ENCODE results near the gene SHOC2. TPM values are rescaled to one million over a fixed set of nuclear protein-coding genes. Genes with fewer than 3 reads are reported as not detected.

The SHOC2 gene
- total and polyA plus RNA-seq, 8 donors: 30.5 to 61.6 (median 36.5) TPM

- H3K27ac ChIP-seq: no peak overlapping the region
- intact Hi-C loops (cut with DNase I): no loop called here
- TF ChIP-seq, protein P1, sequence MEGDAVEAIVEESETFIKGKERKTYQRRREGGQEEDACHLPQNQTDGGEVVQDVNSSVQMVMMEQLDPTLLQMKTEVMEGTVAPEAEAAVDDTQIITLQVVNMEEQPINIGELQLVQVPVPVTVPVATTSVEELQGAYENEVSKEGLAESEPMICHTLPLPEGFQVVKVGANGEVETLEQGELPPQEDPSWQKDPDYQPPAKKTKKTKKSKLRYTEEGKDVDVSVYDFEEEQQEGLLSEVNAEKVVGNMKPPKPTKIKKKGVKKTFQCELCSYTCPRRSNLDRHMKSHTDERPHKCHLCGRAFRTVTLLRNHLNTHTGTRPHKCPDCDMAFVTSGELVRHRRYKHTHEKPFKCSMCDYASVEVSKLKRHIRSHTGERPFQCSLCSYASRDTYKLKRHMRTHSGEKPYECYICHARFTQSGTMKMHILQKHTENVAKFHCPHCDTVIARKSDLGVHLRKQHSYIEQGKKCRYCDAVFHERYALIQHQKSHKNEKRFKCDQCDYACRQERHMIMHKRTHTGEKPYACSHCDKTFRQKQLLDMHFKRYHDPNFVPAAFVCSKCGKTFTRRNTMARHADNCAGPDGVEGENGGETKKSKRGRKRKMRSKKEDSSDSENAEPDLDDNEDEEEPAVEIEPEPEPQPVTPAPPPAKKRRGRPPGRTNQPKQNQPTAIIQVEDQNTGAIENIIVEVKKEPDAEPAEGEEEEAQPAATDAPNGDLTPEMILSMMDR (IDR thresholded peaks at IDR 0.05): no peak
- H3K9me3 ChIP-seq: peaks cover 0 to 26% of the 10 kb centered on the region in 2 donors
- no peak for ATAC-seq
- DNase-seq: no peak
- H3K27me3 ChIP-seq: no peaks in the 10 kb centered on the region
- H3K36me3 ChIP-seq: peaks cover 0 to 4% of the 10 kb centered on the region in 2 donors
- H3K4me1 ChIP-seq: no peaks in the 10 kb centered on the region
- no peak overlapping the region for H3K4me3 ChIP-seq
These were observed 110.8 kb downstream of the SHOC2 start for GRCh38 chr10:111030042-111030750.

- TF ChIP-seq, protein P1 (IDR thresholded peaks at IDR 0.05): no peak
- no peaks in the 10 kb centered on the region for H3K4me1 ChIP-seq
- DNase-seq (no peak), ATAC-seq (no peak)
- no peak overlapping the region for H3K27ac ChIP-seq
- intact Hi-C loops (cut with DNase I): no loop called here
- H3K4me3 ChIP-seq: no peak overlapping the region
- peaks cover 0 to 4% of the 10 kb centered on the region in 2 donors for H3K36me3 ChIP-seq
- H3K9me3 ChIP-seq: peaks cover 0 to 36% of the 10 kb centered on the region in 2 donors
- H3K27me3 ChIP-seq: no peaks in the 10 kb centered on the region
These were observed 115.3 kb downstream of the SHOC2 start for GRCh38 chr10:111034598-111035310.

DNA sequence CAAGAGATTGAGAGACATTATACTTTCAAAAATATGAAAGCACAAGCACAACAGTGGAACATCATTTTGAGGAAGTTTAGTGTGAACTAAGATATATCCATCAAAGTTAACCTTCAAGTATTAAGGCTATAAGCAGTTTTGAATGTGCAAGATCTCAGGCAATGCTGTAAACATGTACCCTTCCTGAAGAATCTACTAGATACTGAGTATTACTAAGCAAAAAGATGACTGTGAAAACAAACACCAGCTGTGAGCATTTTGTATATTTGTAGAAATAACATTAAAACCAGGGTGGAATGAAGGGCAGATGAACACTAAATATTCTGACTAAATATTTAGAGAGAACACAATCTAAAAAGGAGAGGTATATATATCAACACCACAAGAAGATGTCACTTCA lies 116.1 kb downstream of the SHOC2 start:
- Histone ChIP-seq H3K36me3 (peaks cover 0 to 4% of the 10 kb centered on the region in 2 donors), H3K27ac (no peak overlapping the region), H3K9me3 (peaks cover 0 to 41% of the 10 kb centered on the region in 2 donors), H3K4me3 (no peak overlapping the region), H3K27me3 (no peaks in the 10 kb centered on the region), H3K4me1 (no peaks in the 10 kb centered on the region)
- TF ChIP-seq, protein P1 (IDR thresholded peaks at IDR 0.05): no peak
- DNase-seq: no peak
- intact Hi-C loops (cut with DNase I): no loop called here
- no peak for ATAC-seq

DNA sequence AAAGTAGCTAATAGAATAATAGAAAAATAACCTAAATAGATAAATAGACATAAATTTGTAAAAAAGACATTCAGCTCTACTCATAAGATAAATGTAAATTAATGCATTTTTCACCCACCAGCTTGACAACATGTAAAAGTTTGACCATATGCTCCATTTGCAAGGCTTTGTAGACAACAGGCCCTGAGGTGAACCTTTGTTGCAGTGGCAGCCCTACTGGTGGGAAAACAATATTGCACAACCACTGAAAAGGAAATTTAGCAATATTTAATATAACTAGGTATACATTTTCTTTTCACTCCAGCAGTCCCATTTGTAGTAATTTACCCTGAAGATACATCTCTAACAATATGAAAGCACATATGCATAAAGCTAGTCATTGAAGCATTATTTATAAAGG lies 118.5 kb downstream of the SHOC2 start:
- intact Hi-C loops (cut with DNase I): no loop called here
- H3K4me3 ChIP-seq: no peak overlapping the region
- TF ChIP-seq, protein P1 (IDR thresholded peaks at IDR 0.05): no peak
- H3K4me1 ChIP-seq: no peaks in the 10 kb centered on the region
- H3K9me3 ChIP-seq: peaks cover 0 to 46% of the 10 kb centered on the region in 2 donors
- H3K36me3 ChIP-seq: no peaks in the 10 kb centered on the region
- ATAC-seq (no peak), DNase-seq (no peak)
- H3K27me3 ChIP-seq: no peaks in the 10 kb centered on the region
- H3K27ac ChIP-seq: no peak overlapping the region

DNA sequence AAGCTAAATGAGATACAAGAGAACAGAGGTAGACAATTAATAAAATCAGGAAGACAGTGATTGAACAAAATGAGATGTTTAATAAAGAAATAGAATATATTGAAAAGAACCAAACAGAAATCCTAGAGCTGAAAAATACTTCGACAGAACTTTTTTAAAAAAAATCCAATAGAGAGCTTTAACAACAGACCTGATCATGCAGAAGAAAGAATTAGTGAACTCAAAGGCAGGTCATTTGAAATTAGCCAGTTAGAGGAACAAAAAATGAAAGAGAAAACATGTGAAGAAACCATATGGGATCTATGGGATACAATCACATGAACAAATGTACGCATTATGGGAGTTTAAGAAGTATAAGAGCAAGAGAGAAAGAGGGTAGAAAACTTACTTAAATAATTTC lies 120.1 kb downstream of the SHOC2 start:
- Histone ChIP-seq H3K9me3 (peaks cover 0 to 44% of the 10 kb centered on the region in 2 donors), H3K27me3 (no peaks in the 10 kb centered on the region), H3K4me1 (no peaks in the 10 kb centered on the region), H3K36me3 (no peaks in the 10 kb centered on the region), H3K27ac (no peak overlapping the region), H3K4me3 (no peak overlapping the region)
- ATAC-seq (no peak), DNase-seq (no peak)
- intact Hi-C loops (cut with DNase I): no loop called here
- TF ChIP-seq, protein P1 (IDR thresholded peaks at IDR 0.05): no peak
